ENCODE measurements around the gene NDUFC2.

DNA sequence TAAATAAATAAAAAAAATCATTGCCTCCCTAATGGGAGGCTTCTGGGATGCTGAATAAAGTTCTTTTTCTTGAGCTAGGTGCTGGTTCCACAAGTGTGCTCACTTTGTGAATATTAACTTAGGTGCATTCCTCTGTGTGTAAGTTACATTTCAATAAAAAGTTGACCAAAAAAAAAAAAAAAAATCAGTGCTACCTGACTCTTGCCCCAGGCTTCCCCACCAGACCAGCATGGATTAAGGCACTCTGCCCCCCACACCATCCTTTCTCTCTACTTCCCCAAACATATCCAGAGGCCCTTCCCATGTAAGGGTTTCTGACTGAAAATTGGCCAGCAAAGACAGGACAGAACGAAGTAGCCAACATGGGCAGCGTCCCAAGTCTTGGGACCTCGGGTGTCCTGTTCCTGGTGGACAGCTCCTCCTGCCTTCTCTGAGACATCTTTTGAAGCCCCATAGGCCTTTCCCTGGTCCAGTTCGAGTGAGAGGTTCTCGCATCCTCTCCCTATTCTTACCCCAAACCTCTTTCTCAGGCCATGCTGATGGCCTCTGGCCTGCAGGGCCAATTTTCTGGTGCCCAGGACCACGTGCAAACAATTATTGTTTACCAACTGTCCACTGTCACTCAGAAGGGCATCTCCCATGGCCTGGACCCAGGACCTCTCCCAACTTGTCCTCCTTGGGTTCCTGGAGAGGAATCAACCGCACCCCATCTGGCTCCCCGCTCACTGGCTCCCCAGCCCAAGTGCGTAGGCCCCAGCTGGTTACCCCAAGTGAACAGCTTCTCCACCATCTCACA lies 41.6 kb downstream of the NDUFC2 start:
- TF ChIP-seq POLR2A (IDR thresholded peaks at IDR 0.05) = no peak
- TF ChIP-seq, protein P1, sequence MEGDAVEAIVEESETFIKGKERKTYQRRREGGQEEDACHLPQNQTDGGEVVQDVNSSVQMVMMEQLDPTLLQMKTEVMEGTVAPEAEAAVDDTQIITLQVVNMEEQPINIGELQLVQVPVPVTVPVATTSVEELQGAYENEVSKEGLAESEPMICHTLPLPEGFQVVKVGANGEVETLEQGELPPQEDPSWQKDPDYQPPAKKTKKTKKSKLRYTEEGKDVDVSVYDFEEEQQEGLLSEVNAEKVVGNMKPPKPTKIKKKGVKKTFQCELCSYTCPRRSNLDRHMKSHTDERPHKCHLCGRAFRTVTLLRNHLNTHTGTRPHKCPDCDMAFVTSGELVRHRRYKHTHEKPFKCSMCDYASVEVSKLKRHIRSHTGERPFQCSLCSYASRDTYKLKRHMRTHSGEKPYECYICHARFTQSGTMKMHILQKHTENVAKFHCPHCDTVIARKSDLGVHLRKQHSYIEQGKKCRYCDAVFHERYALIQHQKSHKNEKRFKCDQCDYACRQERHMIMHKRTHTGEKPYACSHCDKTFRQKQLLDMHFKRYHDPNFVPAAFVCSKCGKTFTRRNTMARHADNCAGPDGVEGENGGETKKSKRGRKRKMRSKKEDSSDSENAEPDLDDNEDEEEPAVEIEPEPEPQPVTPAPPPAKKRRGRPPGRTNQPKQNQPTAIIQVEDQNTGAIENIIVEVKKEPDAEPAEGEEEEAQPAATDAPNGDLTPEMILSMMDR (IDR thresholded peaks at IDR 0.05) = no peak
- no peak for TF ChIP-seq EP300 (IDR thresholded peaks at IDR 0.05)

Measured in stomach (tissue), 4 donors.